Transverse colon (tissue), 4 donors: ENCODE results near the gene KCTD6.

Experiments used
- POLR2A ChIP-seq: fragments of 450-650 bp; IDR thresholded peaks from one replicate; pipeline ENCODE4 v1.6.1; 2016; ENCODE audit warnings: antibody characterized with exemption, mild to moderate bottlenecking, moderate library complexity
- POLR2AphosphoS5 ChIP-seq, 3 donors: sonication (generic); formaldehyde crosslinking; IDR thresholded peaks; one replicate each; pipeline ENCODE4 v1.6.1; 2016; ENCODE audit warnings: antibody characterized with exemption in 3 of 3
- TF ChIP-seq, protein P1 (sequence below), 5 experiments: fragments of 200-600 bp in 3 of 5; fragments of 450-650 bp in 2 of 5; sonication (generic) in 3 of 5; IDR thresholded peaks; 1 replicate in 2 of 5; 2 replicates in 3 of 5; pipeline ENCODE4 v1.5.1; 2016 to 2017; ENCODE audit warnings: antibody characterized with exemption in 5 of 5, inconsistent platforms in 3 of 5, mild to moderate bottlenecking in 2 of 5, moderate library complexity in 1 of 5

GRCh38 chr3:58484045-58484721 lies 7.7 kb upstream of the KCTD6 start:
- TF ChIP-seq POLR2AphosphoS5 (IDR thresholded peaks at IDR 0.05) = no peak
- TF ChIP-seq, protein P1, sequence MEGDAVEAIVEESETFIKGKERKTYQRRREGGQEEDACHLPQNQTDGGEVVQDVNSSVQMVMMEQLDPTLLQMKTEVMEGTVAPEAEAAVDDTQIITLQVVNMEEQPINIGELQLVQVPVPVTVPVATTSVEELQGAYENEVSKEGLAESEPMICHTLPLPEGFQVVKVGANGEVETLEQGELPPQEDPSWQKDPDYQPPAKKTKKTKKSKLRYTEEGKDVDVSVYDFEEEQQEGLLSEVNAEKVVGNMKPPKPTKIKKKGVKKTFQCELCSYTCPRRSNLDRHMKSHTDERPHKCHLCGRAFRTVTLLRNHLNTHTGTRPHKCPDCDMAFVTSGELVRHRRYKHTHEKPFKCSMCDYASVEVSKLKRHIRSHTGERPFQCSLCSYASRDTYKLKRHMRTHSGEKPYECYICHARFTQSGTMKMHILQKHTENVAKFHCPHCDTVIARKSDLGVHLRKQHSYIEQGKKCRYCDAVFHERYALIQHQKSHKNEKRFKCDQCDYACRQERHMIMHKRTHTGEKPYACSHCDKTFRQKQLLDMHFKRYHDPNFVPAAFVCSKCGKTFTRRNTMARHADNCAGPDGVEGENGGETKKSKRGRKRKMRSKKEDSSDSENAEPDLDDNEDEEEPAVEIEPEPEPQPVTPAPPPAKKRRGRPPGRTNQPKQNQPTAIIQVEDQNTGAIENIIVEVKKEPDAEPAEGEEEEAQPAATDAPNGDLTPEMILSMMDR (IDR thresholded peaks at IDR 0.05) = no peak
- TF ChIP-seq POLR2A = no peak
